H1 (cell line): ENCODE results near the gene PSPN. TPM values are rescaled to one million over a fixed set of nuclear protein-coding genes. Genes with fewer than 3 reads are reported as not detected.
A peak's percentile ranks its signal among the peaks of the same experiment; 100 is the strongest.

ENCODE experiments used
- CTCF ChIA-PET: fragments of 300-600 bp; sonication (Branson Sonifier 250); formaldehyde crosslinking; loops from one replicate; lab custom pipeline; 2021; ENCODE audit not compliant: partially characterized antibody; lab: Charles Lee
- POLR2A ChIA-PET: fragments of 300-600 bp; sonication (Branson Sonifier 250); formaldehyde crosslinking; loops from one replicate; lab custom pipeline; 2021; ENCODE audit warnings: inconsistent platforms; ENCODE audit not compliant: partially characterized antibody; lab: Charles Lee
- DNase-seq, 2 experiments: peaks; one replicate each; pipeline versions ENCODE4 v3.0.0 to v3.0.0-alpha.2; 2010 to 2022; ENCODE audit warnings: low spot score in 2 of 2, low read depth in 1 of 2, mixed read lengths in 1 of 2
- FAIRE-seq: peaks from 2 replicates; lab custom pipeline; 2011; peaks lifted over from hg19 to GRCh38; lab: Jason Lieb, UNC
- H2AFZ ChIP-seq: 2 replicates; pipeline ENCODE4 v1.8.1; 2012; ENCODE audit warnings: low read length, inconsistent platforms
- H2AK5ac ChIP-seq: 2 replicates; pipeline ENCODE4 v1.6.1; 2013; ENCODE audit warnings: low read depth, low read length
- H2BK120ac ChIP-seq: replicated peaks from 2 replicates; pipeline ENCODE3; 2013; ENCODE audit warnings: low read depth, low read length, inconsistent platforms
- H2BK12ac ChIP-seq: 2 replicates; pipeline ENCODE4 v1.6.1; 2013; ENCODE audit warnings: low read depth, low read length
- H2BK15ac ChIP-seq: 2 replicates; pipeline ENCODE4 v1.6.1; 2013; ENCODE audit warnings: low read length
- H2BK20ac ChIP-seq: 2 replicates; pipeline ENCODE4 v1.6.1; 2013; ENCODE audit warnings: low read length
- H2BK5ac ChIP-seq: 2 replicates; pipeline ENCODE4 v1.6.1; 2013; ENCODE audit warnings: low read depth, low read length
- H3K14ac ChIP-seq: 2 replicates; pipeline ENCODE4 v1.6.1; 2013; ENCODE audit warnings: inconsistent platforms; ENCODE audit not compliant: insufficient read length
- H3K18ac ChIP-seq: 2 replicates; pipeline ENCODE4 v1.6.1; 2013; ENCODE audit warnings: low read length; ENCODE audit errors: extremely low read depth
- H3K23ac ChIP-seq: 2 replicates; pipeline ENCODE4 v1.6.1; 2013; ENCODE audit warnings: inconsistent platforms; ENCODE audit not compliant: insufficient read length
- H3K23me2 ChIP-seq: 2 replicates; pipeline ENCODE4 v1.6.1; 2013; ENCODE audit warnings: low read depth, low read length
- H3K27ac ChIP-seq: 2 replicates; pipeline ENCODE4 v1.6.1; 2011; ENCODE audit warnings: low read depth, low read length, inconsistent platforms
- H3K27me3 ChIP-seq, 4 experiments: replicated peaks in 1 of 4; 1 replicate in 1 of 4; 2 replicates in 3 of 4; pipeline versions ENCODE4 v1.6.1 to v1.8.1; 2011 to 2013; ENCODE audit warnings: low read length in 3 of 4, mild to moderate bottlenecking in 3 of 4, inconsistent platforms in 2 of 4, mixed read lengths in 2 of 4, moderate library complexity in 1 of 4; ENCODE audit not compliant: control insufficient read depth in 3 of 4, insufficient read depth in 3 of 4; ENCODE audit errors: extremely low read depth in 1 of 4
- H3K36me3 ChIP-seq, 4 experiments: 2 replicates each; pipeline versions ENCODE4 v1.6.1 to v1.8.1; 2011 to 2013; ENCODE audit warnings: mild to moderate bottlenecking in 4 of 4, low read length in 3 of 4, moderate library complexity in 2 of 4, control low read depth in 1 of 4, inconsistent platforms in 1 of 4; ENCODE audit not compliant: insufficient read depth in 4 of 4, control insufficient read depth in 2 of 4
- H3K4ac ChIP-seq: replicated peaks from 2 replicates; pipeline ENCODE3; 2013; ENCODE audit warnings: low read length, low read depth, mixed read lengths, inconsistent platforms; ENCODE audit not compliant: insufficient read length
- H3K4me1 ChIP-seq, 4 experiments: replicated peaks in 1 of 4; 1 replicate in 1 of 4; 2 replicates in 3 of 4; pipeline versions ENCODE4 v1.6.1 to v1.8.1; 2011 to 2013; ENCODE audit warnings: low read length in 3 of 4, inconsistent platforms in 2 of 4, mixed read lengths in 1 of 4; ENCODE audit not compliant: insufficient read depth in 4 of 4, control insufficient read depth in 3 of 4
- H3K4me2 ChIP-seq, 2 experiments: 2 replicates each; pipeline versions ENCODE4 v1.6.1 to v1.8.1; 2011 to 2013; ENCODE audit warnings: low read depth in 2 of 2, low read length in 2 of 2, control low read depth in 1 of 2, inconsistent platforms in 1 of 2, mild to moderate bottlenecking in 1 of 2; ENCODE audit not compliant: insufficient read depth in 1 of 2
- H3K4me3 ChIP-seq, 4 experiments: fragments of 200-600, 300-600 bp in 1 of 4; sonication (generic), shearing (Covaris generic), sonication (Bioruptor Twin) in 1 of 4; 2 replicates each; pipeline versions ENCODE4 v1.5.1 to v1.8.1; 2011 to 2016; ENCODE audit warnings: low read length in 4 of 4, low read depth in 3 of 4, control low read depth in 2 of 4, inconsistent platforms in 2 of 4, mild to moderate bottlenecking in 2 of 4, mixed read lengths in 1 of 4, moderate library complexity in 1 of 4; ENCODE audit not compliant: insufficient read depth in 2 of 4; ENCODE audit errors: extremely low read depth in 1 of 4
- H3K56ac ChIP-seq: replicated peaks from 2 replicates; pipeline ENCODE3; 2013; ENCODE audit warnings: low read depth, mild to moderate bottlenecking, mixed read lengths, low read length, inconsistent platforms; ENCODE audit not compliant: insufficient read length
- H3K79me1 ChIP-seq: 2 replicates; pipeline ENCODE4 v1.6.1; 2013; ENCODE audit warnings: low read depth, low read length, control low read depth
- H3K79me2 ChIP-seq, 2 experiments: 2 replicates each; pipeline versions ENCODE4 v1.6.1 to v1.8.1; 2012 to 2013; ENCODE audit warnings: low read length in 2 of 2, mild to moderate bottlenecking in 2 of 2, inconsistent platforms in 1 of 2; ENCODE audit not compliant: insufficient read depth in 2 of 2, control insufficient read depth in 1 of 2
- H3K9ac ChIP-seq, 4 experiments: replicated peaks in 1 of 4; 1 replicate in 1 of 4; 2 replicates in 3 of 4; pipeline versions ENCODE4 v1.6.1 to v1.8.1; 2011 to 2013; ENCODE audit warnings: low read depth in 3 of 4, low read length in 3 of 4, control low read depth in 2 of 4, mild to moderate bottlenecking in 2 of 4, moderate library complexity in 2 of 4, inconsistent platforms in 1 of 4; ENCODE audit errors: extremely low read depth in 1 of 4
- H3K9me3 ChIP-seq, 2 experiments: 2 replicates each; pipeline versions ENCODE4 v1.6.1 to v1.8.1; 2012 to 2013; ENCODE audit warnings: mild to moderate bottlenecking in 2 of 2, moderate library complexity in 2 of 2, control low read depth in 1 of 2, inconsistent platforms in 1 of 2, low read depth in 1 of 2, low read length in 1 of 2, mixed read lengths in 1 of 2; ENCODE audit not compliant: insufficient read depth in 2 of 2
- H4K20me1 ChIP-seq, 2 experiments: replicated peaks in 1 of 2; 2 replicates each; pipeline versions ENCODE3 to v1.8.1; 2011 to 2013; ENCODE audit warnings: inconsistent platforms in 2 of 2, low read length in 2 of 2, mild to moderate bottlenecking in 1 of 2; ENCODE audit not compliant: insufficient read depth in 2 of 2, control insufficient read depth in 1 of 2
- H4K5ac ChIP-seq: 2 replicates; pipeline ENCODE4 v1.6.1; 2013; ENCODE audit warnings: low read length, low read depth, mixed read lengths, inconsistent platforms; ENCODE audit not compliant: insufficient read length
- H4K8ac ChIP-seq: 2 replicates; pipeline ENCODE4 v1.8.0; 2013; ENCODE audit warnings: mild to moderate bottlenecking, moderate library complexity, low read length, inconsistent platforms; ENCODE audit not compliant: insufficient read depth; ENCODE audit errors: extremely low read depth
- H4K91ac ChIP-seq: replicated peaks from 2 replicates; pipeline ENCODE3; 2013; ENCODE audit warnings: low read length, mixed read lengths, inconsistent platforms; ENCODE audit not compliant: insufficient read length
- CTCF ChIP-seq, 3 experiments: IDR thresholded peaks; 1 replicate in 2 of 3; 2 replicates in 1 of 3; pipeline versions ENCODE4 v1.5.1 to v1.6.1; 2011; ENCODE audit warnings: low read length in 3 of 3, mild to moderate bottlenecking in 3 of 3, inconsistent platforms in 2 of 3, low read depth in 1 of 3, moderate library complexity in 1 of 3; ENCODE audit not compliant: insufficient read depth in 1 of 3; ENCODE audit errors: control extremely low read depth in 1 of 3
- RAD21 ChIP-seq, 2 experiments: IDR thresholded peaks in 1 of 2; conservative IDR thresholded peaks in 1 of 2; 2 replicates each; pipeline ENCODE4 v1.6.1; 2011; ENCODE audit warnings: low read depth in 2 of 2, low read length in 2 of 2, improper control_type of control experiment in 1 of 2, inconsistent platforms in 1 of 2, mild to moderate bottlenecking in 1 of 2, moderate library complexity in 1 of 2
- ZNF274 ChIP-seq: IDR thresholded peaks from 2 replicates; pipeline ENCODE4 v1.7.0; 2012; ENCODE audit warnings: low read length, borderline replicate concordance; ENCODE audit errors: extremely low read depth
- WGBS, 2 experiments: shearing (Covaris generic) in 1 of 2; methylation state at CpG; one replicate each; pipeline versions ENCODE4 v1.1.6 to v1.1.7; 2013 to 2015; ENCODE audit warnings: low lambda C conversion rate in 2 of 2, mixed read lengths in 2 of 2, inconsistent platforms in 1 of 2, low coverage in 1 of 2, missing lambda C conversion rate in 1 of 2; ENCODE audit not compliant: insufficient replicate concordance in 2 of 2, insufficient coverage in 1 of 2, insufficient read length in 1 of 2; ENCODE audit errors: extremely low coverage in 1 of 2, missing lambda C conversion rate in 1 of 2; 5-methylcytosine and 5-hydroxymethylcytosine counted together
- polyA plus RNA-seq, 7 experiments: library from polyadenylated mRNA; depleted of rRNA in 3 of 7; stranded (reverse) in 5 of 7; unstranded in 2 of 7; fragments of >200 nt in 5 of 7; fragments of 200-250 nt in 2 of 7; gene quantifications; 1 replicate in 5 of 7; 2 replicates in 1 of 7; 4 replicates in 1 of 7; pipeline versions ENCODE4 v1.2.1 to v1.2.3, GENCODE V29; 2011 to 2013; ENCODE audit warnings: missing spikeins in 2 of 7, mixed read lengths in 2 of 7
- total RNA-seq: library from RNA; stranded (reverse); fragmentation: NEBNext Ultra II Directional; extraction: Animal tissue kit (Norgen Biotek cat#: 25700); gene quantifications from 2 replicates; pipeline ENCODE4 v1.2.1, GENCODE V29; 2021

Gene PSPN
- total and polyA plus RNA-seq, 2 of the 8 experiments (the other 6 are each of a cell fraction or from before 2014, with no cell fraction given), result 1.0 to 2.1 TPM

DNA sequence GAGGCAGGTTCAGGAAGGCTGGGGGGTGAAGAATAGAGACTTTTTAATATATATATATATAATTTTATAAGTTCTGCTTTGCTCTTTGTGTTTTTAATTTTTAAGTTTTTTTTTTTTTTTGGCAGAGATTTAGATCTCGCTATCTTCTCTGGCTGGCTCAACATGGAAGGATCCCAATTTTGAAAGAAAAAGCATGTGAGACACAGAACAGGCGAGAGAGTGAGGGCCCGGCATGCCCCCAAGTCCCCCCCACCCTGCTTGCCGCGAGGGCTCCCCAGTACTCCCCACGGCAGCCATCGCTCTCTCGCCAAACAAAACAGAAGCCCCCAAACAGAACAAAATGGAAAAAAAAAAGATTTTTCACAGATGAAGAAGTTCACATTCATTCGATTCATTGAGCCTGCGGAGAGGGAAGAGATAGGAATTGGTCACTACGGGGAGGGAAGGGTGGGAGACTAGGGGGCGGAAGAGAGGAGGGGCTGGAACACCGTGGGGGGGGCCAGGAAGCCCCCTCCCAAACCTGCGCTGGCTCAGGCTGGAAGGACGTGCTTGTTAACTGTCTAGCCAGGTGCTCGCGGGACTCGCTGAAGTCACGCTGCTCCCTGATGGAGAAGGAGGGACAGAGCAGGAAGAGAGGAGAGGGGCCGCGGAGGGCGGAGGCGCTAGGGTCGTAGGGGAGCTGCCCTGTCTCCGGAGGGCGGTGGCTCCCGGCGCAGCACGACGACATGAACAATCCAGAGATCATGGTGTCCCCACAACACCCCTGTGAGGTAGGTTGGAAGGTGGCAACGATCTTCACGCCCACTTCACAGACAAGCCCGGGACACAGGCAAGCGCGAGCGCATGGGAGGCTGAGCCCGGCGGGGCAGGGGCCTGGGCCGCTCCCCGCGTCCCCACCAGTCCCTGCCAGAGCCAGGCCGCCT is 38.2 kb upstream of the PSPN start:
- Histone ChIP-seq H2BK12ac (no peak overlapping the region), H3K9ac (no peak overlapping the region), H3K56ac (no peak overlapping the region), H3K27me3 (no peaks in the 10 kb centered on the region), H3K27ac (no peak overlapping the region), H3K23ac (no peak overlapping the region), H3K4ac (no peak overlapping the region), H2BK15ac (no peak overlapping the region), H3K79me1 (peaks cover 10% of the 10 kb centered on the region), H3K79me2 (peaks cover 0 to 17% of the 10 kb centered on the region in 2 experiments; a peak in 1 of 4 replicates), H3K4me1 (peaks cover 0 to 12% (median 6%) of the 10 kb centered on the region in 4 experiments; a peak in 6 of 7 replicates), H2AFZ (no peak overlapping the region), H3K36me3 (peaks cover 28 to 57% (median 45%) of the 10 kb centered on the region in 4 experiments), H4K8ac (no peak overlapping the region), H3K9me3 (no peaks in the 10 kb centered on the region), H3K18ac (no peak overlapping the region; the same call in 1 of the 2 replicates), H2BK120ac (no peak overlapping the region), H2AK5ac (no peak overlapping the region), H2BK20ac (no peak overlapping the region), H3K14ac (no peak overlapping the region), H4K20me1 (peaks cover 10 to 33% of the 10 kb centered on the region in 2 experiments), H2BK5ac (peak overlapping the region; percentile 13; the same call in 1 of the 2 replicates), H3K4me3 (no peak overlapping the region), H3K4me2 (no peak overlapping the region), H4K91ac (no peak overlapping the region), H4K5ac (no peak overlapping the region), H3K23me2 (no peaks in the 10 kb centered on the region)
- CTCF ChIA-PET, result no interaction called here
- WGBS, 2 experiments, result 87% methylated on average over 26 of the region's 42 CpGs; no CpG with 5 or more reads in 1 of the 2 experiments
- POLR2A ChIA-PET, result interaction anchor here (1.0 to 1.6 kb wide), 4 partner anchors 9 to 16 kb away, joined by 3 to 4 read pairs (median 4); partner anchors contain the start of gene KHSRP
- FAIRE-seq (no peak), DNase-seq (peak in 1 of 2 experiments; percentile 63)
- TF ChIP-seq ZNF274 (no peak), RAD21 (IDR thresholded peaks at IDR 0.05 in 1 of 2, conservative IDR thresholded peaks at IDR 0.05 in 1 of 2; ENCODE audit: low read depth in 2 of 2, low read length in 2 of 2) (peak; percentile 28 to 34; a peak in 2 of 4 replicates), CTCF (IDR thresholded peaks at IDR 0.05; ENCODE audit: control extremely low read depth in 1 of 3, insufficient read depth in 1 of 3, low read depth in 1 of 3, low read length in 3 of 3) (peak in 2 of 3 experiments; percentile 9 to 25; a peak in 2 of 4 replicates)
